SU-DHL-6 (cell line): Measurements from ENCODE around the gene EFCAB8.

Source experiments
- CTCF ChIP-seq: fragments of 200-600 bp; sonication (generic); IDR thresholded peaks from one replicate; pipeline ENCODE4 v1.5.1; 2017; ENCODE audit warnings: antibody characterized with exemption, mild to moderate bottlenecking, low read length, moderate library complexity; ENCODE audit not compliant: insufficient read depth, poor library complexity, severe bottlenecking
- EZH2phosphoT487 ChIP-seq: fragments of 200-600 bp; sonication (generic), shearing (Covaris generic); conservative IDR thresholded peaks from 2 replicates; pipeline ENCODE4 v1.6.1; 2018; ENCODE audit warnings: mild to moderate bottlenecking, antibody characterized with exemption, low read length, moderate library complexity, mixed read lengths

GRCh38 chr20:32872266-32872665 lies 13.5 kb downstream of the EFCAB8 start:
- no peak for TF ChIP-seq CTCF
- TF ChIP-seq EZH2phosphoT487, result no peak
